Glutamatergic neuron (in vitro differentiated cells): ENCODE results near the gene USP20. TPM values are rescaled to one million over a fixed set of nuclear protein-coding genes. Genes with fewer than 3 reads are reported as not detected.
A peak's percentile ranks its signal among the peaks of the same experiment; 100 is the strongest.

ENCODE experiments used
- DNase-seq: peaks from one replicate; pipeline ENCODE4 v3.0.0; 2022
- H3K27ac Mint-ChIP-seq: one replicate; pipeline ENCODE4 v1.8.0; 2020; ENCODE audit warnings: mild to moderate bottlenecking, mixed read lengths, inconsistent platforms; ENCODE audit not compliant: unreplicated experiment
- H3K27me3 Mint-ChIP-seq: one replicate; pipeline ENCODE4 v1.8.0; 2020; ENCODE audit warnings: mild to moderate bottlenecking, moderate library complexity, mixed read lengths, inconsistent platforms; ENCODE audit not compliant: unreplicated experiment
- H3K36me3 Mint-ChIP-seq: one replicate; pipeline ENCODE4 v1.8.0; 2020; ENCODE audit warnings: mild to moderate bottlenecking, mixed read lengths, inconsistent platforms; ENCODE audit not compliant: unreplicated experiment
- H3K4me1 Mint-ChIP-seq: one replicate; pipeline ENCODE4 v1.8.0; 2020; ENCODE audit warnings: mild to moderate bottlenecking, low read depth, mixed read lengths, inconsistent platforms; ENCODE audit not compliant: unreplicated experiment
- H3K4me3 Mint-ChIP-seq: one replicate; pipeline ENCODE4 v1.8.0; 2020; ENCODE audit warnings: mild to moderate bottlenecking, mixed read lengths, inconsistent platforms; ENCODE audit not compliant: unreplicated experiment
- H3K9me3 Mint-ChIP-seq: one replicate; pipeline ENCODE4 v1.8.0; 2020; ENCODE audit warnings: mild to moderate bottlenecking, moderate library complexity, mixed read lengths, inconsistent platforms; ENCODE audit not compliant: unreplicated experiment
- CTCF ChIP-seq: fragments of 200-600 bp; sonication (generic); IDR thresholded peaks from one replicate; pipeline ENCODE4 v1.5.0; 2021; ENCODE audit not compliant: partially characterized antibody, unreplicated experiment
- total RNA-seq: library from RNA; stranded (reverse); fragmentation: NEBNext Ultra II Directional; extraction: Animal tissue kit (Norgen Biotek cat#: 25700); gene quantifications from one replicate; pipeline ENCODE4 v1.2.1, GENCODE V29; 2021; ENCODE audit not compliant: unreplicated experiment

The USP20 gene
- total RNA-seq, 1 donor from 2014 or later: 93.5 TPM

- no peak for TF ChIP-seq CTCF
- peak overlapping the region; percentile 8 for H3K27ac Mint-ChIP-seq
- no peak overlapping the region for H3K4me3 Mint-ChIP-seq
- peaks cover 8% of the 10 kb centered on the region for H3K4me1 Mint-ChIP-seq
- peaks cover 5% of the 10 kb centered on the region for H3K36me3 Mint-ChIP-seq
- H3K9me3 Mint-ChIP-seq: peaks cover 6% of the 10 kb centered on the region
- DNase-seq: no peak
- peaks cover 2% of the 10 kb centered on the region for H3K27me3 Mint-ChIP-seq
Observed at GRCh38 chr9:129865668-129866320, 30.5 kb downstream of the USP20 start.

DNA sequence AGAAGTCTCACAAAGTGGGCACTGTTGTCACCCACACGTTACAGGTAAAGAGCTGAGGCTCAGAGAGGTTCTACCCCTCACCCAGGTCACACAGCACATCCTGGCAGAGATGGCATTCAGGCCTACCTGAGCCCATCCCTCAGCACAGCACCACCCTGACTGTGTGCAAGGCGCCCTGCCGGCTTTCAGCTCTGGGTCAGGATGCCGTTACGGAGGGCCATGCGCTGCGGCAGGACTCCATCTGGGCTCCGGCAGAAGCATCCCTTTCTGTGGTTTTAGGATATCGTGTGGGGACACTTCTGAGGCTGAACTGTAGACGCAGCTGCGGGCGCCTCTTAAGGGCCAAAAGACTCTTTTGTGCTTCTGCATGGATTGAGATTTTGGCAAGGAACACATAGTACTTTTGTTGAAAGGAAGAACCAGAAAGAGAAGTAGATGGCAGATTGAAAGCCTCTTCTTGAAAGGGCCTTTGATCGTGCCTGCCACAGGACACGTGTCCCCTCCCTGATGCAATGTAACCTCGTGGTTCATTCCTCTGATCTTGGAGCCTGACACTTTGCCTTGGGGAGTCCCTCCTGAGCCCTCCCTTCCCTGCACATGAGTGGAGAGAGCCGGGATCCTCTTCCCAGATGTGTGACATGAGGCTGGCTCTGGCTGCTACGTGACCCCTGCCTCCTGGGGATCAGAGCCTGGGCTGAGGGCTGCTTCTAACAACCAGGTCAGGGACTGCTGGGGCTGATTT is 31.3 kb downstream of the USP20 start:
- peaks cover 2% of the 10 kb centered on the region for H3K27me3 Mint-ChIP-seq
- H3K36me3 Mint-ChIP-seq: peaks cover 5% of the 10 kb centered on the region
- peak overlapping the region; percentile 9 for H3K27ac Mint-ChIP-seq
- peaks cover 9% of the 10 kb centered on the region for H3K9me3 Mint-ChIP-seq
- TF ChIP-seq CTCF: no peak
- H3K4me1 Mint-ChIP-seq: peaks cover 8% of the 10 kb centered on the region
- no peak overlapping the region for H3K4me3 Mint-ChIP-seq
- peak; percentile 42 for DNase-seq

GRCh38 chr9:129867136-129868022 is 32.1 kb downstream of the USP20 start:
- Mint-ChIP-seq H3K27ac (peak overlapping the region; percentile 28), H3K27me3 (peaks cover 3% of the 10 kb centered on the region), H3K4me3 (no peak overlapping the region), H3K9me3 (peaks cover 11% of the 10 kb centered on the region), H3K36me3 (no peaks in the 10 kb centered on the region), H3K4me1 (peaks cover 6% of the 10 kb centered on the region)
- TF ChIP-seq CTCF: no peak
- DNase-seq: no peak

GRCh38 chr9:129868023-129868871 is 33.0 kb downstream of the USP20 start:
- peaks cover 6% of the 10 kb centered on the region for H3K4me1 Mint-ChIP-seq
- H3K36me3 Mint-ChIP-seq: no peaks in the 10 kb centered on the region
- no peak for DNase-seq
- no peak overlapping the region for H3K27ac Mint-ChIP-seq
- no peak overlapping the region for H3K4me3 Mint-ChIP-seq
- H3K9me3 Mint-ChIP-seq: peaks cover 12% of the 10 kb centered on the region
- no peak for TF ChIP-seq CTCF
- H3K27me3 Mint-ChIP-seq: peaks cover 6% of the 10 kb centered on the region
